Right lobe of liver (tissue), 6 donors: ENCODE data around the gene RBP3. TPM values are rescaled to one million over a fixed set of nuclear protein-coding genes. Genes with fewer than 3 reads are reported as not detected.

Source experiments
- ATAC-seq, 4 donors: fragments of 200-7000 bp; cut with Tn5 transposase; one replicate each; pipeline ENCODE4 v1.9.1; 2020; ENCODE audit warnings: mild to moderate bottlenecking in 4 of 4, moderate library complexity in 4 of 4
- DNase-seq, 3 donors: peaks; one replicate each; pipeline ENCODE4 v3.0.0-alpha.2; 2020
- H3K27ac ChIP-seq, 3 donors: fragments of 200-600 bp; one replicate each; pipeline ENCODE4 v1.8.0; 2022
- H3K27me3 ChIP-seq, 2 donors: fragments of 200-600 bp; one replicate each; pipeline ENCODE4 v1.8.0; 2022
- H3K36me3 ChIP-seq, 4 donors: fragments of 200-600 bp; sonication (generic) in 1 of 4; one replicate each; pipeline versions ENCODE4 v1.5.1 to v1.8.0; 2017 to 2022; ENCODE audit warnings: control low read depth in 1 of 4
- H3K4me1 ChIP-seq, 4 donors: fragments of 200-600 bp; sonication (generic) in 1 of 4; one replicate each; pipeline versions ENCODE4 v1.5.1 to v1.8.0; 2017 to 2022; ENCODE audit warnings: control low read depth in 1 of 4
- H3K4me3 ChIP-seq, 3 donors: fragments of 200-600 bp; one replicate each; pipeline ENCODE4 v1.8.0; 2022
- H3K9me3 ChIP-seq, 4 donors: fragments of 200-600 bp; sonication (generic) in 1 of 4; one replicate each; pipeline versions ENCODE4 v1.5.1 to v1.8.0; 2017 to 2022; ENCODE audit warnings: control low read depth in 1 of 4
- CTCF ChIP-seq, 4 donors: fragments of 200-600 bp in 3 of 4; fragments of 450-650 bp in 1 of 4; IDR thresholded peaks; one replicate each; pipeline versions ENCODE4 v1.5.1 to v1.8.0; 2016 to 2022; ENCODE audit warnings: antibody characterized with exemption in 4 of 4, mild to moderate bottlenecking in 2 of 4
- POLR2A ChIP-seq: fragments of 450-650 bp; IDR thresholded peaks from one replicate; pipeline ENCODE4 v1.6.1; 2017; ENCODE audit warnings: antibody characterized with exemption, mild to moderate bottlenecking
- WGBS: methylation state at CpG from one replicate; pipeline ENCODE4 v1.1.6; 2018; ENCODE audit warnings: low coverage, low lambda C conversion rate; ENCODE audit not compliant: insufficient coverage; ENCODE audit errors: missing lambda C conversion rate; 5-methylcytosine and 5-hydroxymethylcytosine counted together
- intact Hi-C, 2 donors: fragments of 100-400 bp; cut with DNase I; formaldehyde crosslinking; loops; one replicate each; pipeline versions ENCODE4 v1.11.2 to v1.14.1; 2022
- total RNA-seq, 6 experiments: library from RNA; depleted of rRNA in 2 of 6; stranded (reverse); fragments of >200 nt in 2 of 6; fragmentation: NEBNext Ultra II Directional in 3 of 6; extraction: Animal tissue kit (Norgen Biotek cat#: 25700) in 3 of 6; gene quantifications; one replicate each; pipeline versions ENCODE4 v1.1.0 to v1.2.4, GENCODE V29; 2016 to 2023
- donor health status: DM: no; HTN: yes; CAD: no.
- donor health status: DM: no; HTN: no; CAD: no.
- donor health status: DM: no; HTN: no; CAD: no.
- donor health status: DM: no; HTN: yes; CAD: no.
- donor health status: DM: no; HTN: yes; CAD: no.

Gene RBP3
- total RNA-seq, 6 experiments from 2014 or later = not detected

- Histone ChIP-seq H3K4me3 (no peak overlapping the region), H3K36me3 (no peaks in the 10 kb centered on the region), H3K9me3 (no peaks in the 10 kb centered on the region), H3K27me3 (no peaks in the 10 kb centered on the region), H3K27ac (no peak overlapping the region), H3K4me1 (peaks cover 0 to 3% (median 0%) of the 10 kb centered on the region in 4 donors)
- intact Hi-C loops = loop anchor here (5.0 kb wide), 2 partner anchors 1093 to 1098 kb away; partner anchors contain the start of gene ANTXRL (in 1 of the 2)
- TF ChIP-seq CTCF (IDR thresholded peaks at IDR 0.05) (no peak), POLR2A (no peak)
- WGBS = 52% methylated on average over 6 of the region's 8 CpGs
- DNase-seq (peak in 1 of 3 donors; percentile 23), ATAC-seq (peak in 1 of 4 donors; percentile 12)
Observed at GRCh38 chr10:47380341-47381102, 32.4 kb downstream of the RBP3 start.

GRCh38 chr10:47381103-47381395 is 32.9 kb downstream of the RBP3 start:
- Histone ChIP-seq H3K9me3 (no peaks in the 10 kb centered on the region), H3K36me3 (no peaks in the 10 kb centered on the region), H3K4me3 (no peak overlapping the region), H3K4me1 (peaks cover 0 to 3% (median 0%) of the 10 kb centered on the region in 4 donors), H3K27ac (no peak overlapping the region), H3K27me3 (no peaks in the 10 kb centered on the region)
- no peak for ATAC-seq
- WGBS = 89% methylated on average over 1 of the region's 1 CpG
- DNase-seq = no peak
- intact Hi-C loops = loop anchor here (5.0 kb wide), 2 partner anchors 1094 to 1099 kb away; partner anchors contain the start of gene ANTXRL (in 1 of the 2)
- TF ChIP-seq POLR2A (no peak), CTCF (IDR thresholded peaks at IDR 0.05) (no peak)

- intact Hi-C loops = loop anchor here (5.0 kb wide), 2 partner anchors 1094 to 1099 kb away; partner anchors contain the start of gene ANTXRL (in 1 of the 2)
- ATAC-seq (no peak), DNase-seq (no peak)
- 53% methylated on average over 5 of the region's 9 CpGs for WGBS
- no peaks in the 10 kb centered on the region for H3K27me3 ChIP-seq
- TF ChIP-seq CTCF (IDR thresholded peaks at IDR 0.05) = no peak
- TF ChIP-seq POLR2A = no peak
- H3K36me3 ChIP-seq = no peaks in the 10 kb centered on the region
- peaks cover 0 to 3% (median 0%) of the 10 kb centered on the region in 4 donors for H3K4me1 ChIP-seq
- no peaks in the 10 kb centered on the region for H3K9me3 ChIP-seq
- H3K4me3 ChIP-seq = no peak overlapping the region
- no peak overlapping the region for H3K27ac ChIP-seq
Observed at GRCh38 chr10:47381427-47382379, 33.5 kb downstream of the RBP3 start.

- ATAC-seq = no peak
- intact Hi-C loops = loop anchor here (5.0 kb wide), 2 partner anchors 1096 to 1101 kb away; partner anchors contain the start of gene ANTXRL (in 1 of the 2)
- H3K4me1 ChIP-seq = peaks cover 0 to 3% (median 0%) of the 10 kb centered on the region in 4 donors
- TF ChIP-seq POLR2A = no peak
- no peak for TF ChIP-seq CTCF (IDR thresholded peaks at IDR 0.05)
- H3K27me3 ChIP-seq = no peaks in the 10 kb centered on the region
- no peak for DNase-seq
- 39% methylated on average over 4 of the region's 9 CpGs for WGBS
- no peaks in the 10 kb centered on the region for H3K9me3 ChIP-seq
- H3K4me3 ChIP-seq = peak overlapping the region; percentile 65 to 70 (median 66)
- H3K36me3 ChIP-seq = no peaks in the 10 kb centered on the region
- H3K27ac ChIP-seq = no peak overlapping the region
Observed at GRCh38 chr10:47383261-47384147, 35.3 kb downstream of the RBP3 start.
